ENCODE measurements around the gene PPIC. TPM values are rescaled to one million over a fixed set of nuclear protein-coding genes. Genes with fewer than 3 reads are reported as not detected.

Gene PPIC
- total RNA-seq, 3 donors from 2014 or later: 49.7 to 68.8 (median 50.8) TPM

- H3K9me3 ChIP-seq: no peaks in the 10 kb centered on the region
- no peaks in the 10 kb centered on the region for H3K4me1 ChIP-seq (ENCODE audit: low read depth)
- TF ChIP-seq CTCF (IDR thresholded peaks at IDR 0.05): no peak
- no peak overlapping the region for H3K4me3 ChIP-seq
- intact Hi-C loops (cut with DNase I, micrococcal nuclease): no loop called here
- ATAC-seq (no peak), DNase-seq (no peak)
- no peaks in the 10 kb centered on the region for H3K36me3 ChIP-seq (ENCODE audit: low read depth)
Measured at GRCh38 chr5:123075521-123076163, 39.1 kb upstream of the PPIC start.

- intact Hi-C loops (cut with DNase I, micrococcal nuclease): no loop called here
- no peak overlapping the region for H3K4me3 ChIP-seq
- no peak for TF ChIP-seq CTCF (IDR thresholded peaks at IDR 0.05)
- no peak for ATAC-seq
- no peaks in the 10 kb centered on the region for H3K36me3 ChIP-seq (ENCODE audit: low read depth)
- DNase-seq: no peak
- no peaks in the 10 kb centered on the region for H3K4me1 ChIP-seq (ENCODE audit: low read depth)
- H3K9me3 ChIP-seq: no peaks in the 10 kb centered on the region
Measured at GRCh38 chr5:123068368-123068938, 31.9 kb upstream of the PPIC start.

GRCh38 chr5:123066016-123066415, 29.5 kb upstream of the PPIC start:
- DNase-seq (no peak), ATAC-seq (no peak)
- intact Hi-C loops (cut with DNase I, micrococcal nuclease): no loop called here
- Histone ChIP-seq H3K36me3 (ENCODE audit: low read depth) (no peaks in the 10 kb centered on the region), H3K4me3 (no peak overlapping the region), H3K9me3 (no peaks in the 10 kb centered on the region), H3K4me1 (ENCODE audit: low read depth) (no peaks in the 10 kb centered on the region)
- no peak for TF ChIP-seq CTCF (IDR thresholded peaks at IDR 0.05)

- H3K4me1 ChIP-seq (ENCODE audit: low read depth): no peaks in the 10 kb centered on the region
- no peak for ATAC-seq
- no peaks in the 10 kb centered on the region for H3K36me3 ChIP-seq (ENCODE audit: low read depth)
- intact Hi-C loops (cut with DNase I, micrococcal nuclease): no loop called here
- no peaks in the 10 kb centered on the region for H3K9me3 ChIP-seq
- TF ChIP-seq CTCF (IDR thresholded peaks at IDR 0.05): no peak
- no peak for DNase-seq
- H3K4me3 ChIP-seq: no peak overlapping the region
Measured at GRCh38 chr5:123059455-123059854, 22.9 kb upstream of the PPIC start.

GRCh38 chr5:123051206-123051605, 14.7 kb upstream of the PPIC start:
- H3K36me3 ChIP-seq (ENCODE audit: low read depth): no peaks in the 10 kb centered on the region
- H3K4me1 ChIP-seq (ENCODE audit: low read depth): no peaks in the 10 kb centered on the region
- no peak overlapping the region for H3K4me3 ChIP-seq
- no peak for TF ChIP-seq CTCF (IDR thresholded peaks at IDR 0.05)
- no peak for ATAC-seq
- H3K9me3 ChIP-seq: no peaks in the 10 kb centered on the region
- intact Hi-C loops (cut with DNase I, micrococcal nuclease): no loop called here
- no peak for DNase-seq

Measured in mucosa of descending colon (tissue), 3 donors.